SK-N-SH (cell line): ENCODE measurements around the gene MAP1LC3C. TPM values are rescaled to one million over a fixed set of nuclear protein-coding genes. Genes with fewer than 3 reads are reported as not detected.

Experiments used
- CTCF ChIA-PET: fragments of 300-600, 350-600 bp; formaldehyde crosslinking; extraction: SDS; loops from one replicate; lab custom pipeline; 2021; lab: Yijun Ruan, JAX
- POLR2A ChIA-PET: fragments of 350-600 bp; sonication (Branson Sonifier 250); formaldehyde crosslinking; extraction: SDS; loops from one replicate; lab custom pipeline; 2020; ENCODE audit warnings: antibody characterized with exemption, inconsistent platforms; lab: Yijun Ruan, JAX
- DNase-seq: peaks from one replicate; pipeline ENCODE4 v3.0.0; 2012
- H2AFZ ChIP-seq: fragments of 200-600 bp; sonication (generic); 2 replicates; pipeline ENCODE4 v1.8.1; 2016; ENCODE audit warnings: antibody characterized with exemption, mild to moderate bottlenecking, low read depth
- H3F3A ChIP-seq: fragments of 200-600 bp; sonication (generic); replicated peaks from 2 replicates; pipeline ENCODE3; 2016; ENCODE audit warnings: antibody characterized with exemption, mild to moderate bottlenecking; ENCODE audit not compliant: insufficient read depth
- H3K27ac ChIP-seq, 2 experiments: fragments of 200-500 bp in 1 of 2; fragments of 200-600 bp in 1 of 2; sonication (Bioruptor generic) in 1 of 2; sonication (generic), shearing (Covaris generic) in 1 of 2; 2 replicates each; pipeline versions ENCODE4 v1.5.1 to v1.6.1; 2014 to 2016; ENCODE audit warnings: low read depth in 2 of 2, inconsistent platforms in 1 of 2, low read length in 1 of 2, mild to moderate bottlenecking in 1 of 2, mixed read lengths in 1 of 2
- H3K27me3 ChIP-seq: fragments of 200-600 bp; sonication (generic), shearing (Covaris generic); 2 replicates; pipeline ENCODE4 v1.6.1; 2016; ENCODE audit warnings: mixed run types; ENCODE audit not compliant: insufficient read depth
- H3K36me3 ChIP-seq, 2 experiments: fragments of 200-500 bp in 1 of 2; fragments of 200-600 bp in 1 of 2; sonication (Bioruptor generic) in 1 of 2; sonication (generic) in 1 of 2; replicated peaks in 1 of 2; 2 replicates each; pipeline versions ENCODE3 to v1.5.1; 2014 to 2016; ENCODE audit warnings: low read length in 1 of 2, mild to moderate bottlenecking in 1 of 2; ENCODE audit not compliant: insufficient read depth in 2 of 2, control insufficient read depth in 1 of 2
- H3K4me1 ChIP-seq, 2 experiments: fragments of 200-500 bp in 1 of 2; fragments of 200-600 bp in 1 of 2; sonication (Bioruptor generic) in 1 of 2; sonication (generic), shearing (Covaris generic) in 1 of 2; 2 replicates each; pipeline versions ENCODE4 v1.5.1 to v1.6.1; 2014 to 2016; ENCODE audit warnings: low read depth in 1 of 2, low read length in 1 of 2, mixed run types in 1 of 2; ENCODE audit not compliant: insufficient read depth in 2 of 2, control insufficient read depth in 1 of 2
- H3K4me2 ChIP-seq: fragments of 200-600 bp; sonication (generic), shearing (Covaris generic); 2 replicates; pipeline ENCODE4 v1.6.1; 2017; ENCODE audit warnings: mixed run types
- H3K4me3 ChIP-seq, 2 experiments: fragments of 200-500 bp in 1 of 2; fragments of 200-600 bp in 1 of 2; sonication (Bioruptor generic) in 1 of 2; sonication (generic), shearing (Covaris generic) in 1 of 2; 2 replicates each; pipeline versions ENCODE4 v1.5.1 to v1.8.1; 2014 to 2016; ENCODE audit warnings: low read depth in 2 of 2, inconsistent platforms in 1 of 2, low read length in 1 of 2, mild to moderate bottlenecking in 1 of 2, mixed read lengths in 1 of 2, moderate library complexity in 1 of 2
- H3K79me2 ChIP-seq: fragments of 200-600 bp; sonication (generic); 2 replicates; pipeline ENCODE4 v1.8.1; 2017; ENCODE audit warnings: mild to moderate bottlenecking; ENCODE audit not compliant: insufficient read depth
- H3K9ac ChIP-seq: fragments of 200-600 bp; sonication (generic); 2 replicates; pipeline ENCODE4 v1.6.1; 2017; ENCODE audit warnings: mixed run types
- H3K9me2 ChIP-seq: fragments of 200-600 bp; sonication (generic); 2 replicates; pipeline ENCODE4 v1.6.1; 2017; ENCODE audit warnings: mixed run types
- H3K9me3 ChIP-seq: fragments of 200-600 bp; sonication (generic); 2 replicates; pipeline ENCODE4 v1.6.1; 2017; ENCODE audit warnings: mixed run types, mild to moderate bottlenecking, moderate library complexity
- H4K20me1 ChIP-seq: fragments of 200-600 bp; sonication (generic); 2 replicates; pipeline ENCODE4 v1.6.1; 2017; ENCODE audit warnings: mild to moderate bottlenecking, mixed run types; ENCODE audit not compliant: insufficient read depth
- CHD2 ChIP-seq: fragments of 150-350 bp; IDR thresholded peaks from 2 replicates; pipeline ENCODE4 v1.6.1; 2018; ENCODE audit warnings: low read length; ENCODE audit not compliant: partially characterized antibody
- FOXJ3 ChIP-seq: sonication (generic); formaldehyde crosslinking; IDR thresholded peaks from 2 replicates; pipeline ENCODE4 v1.5.1; 2020; ENCODE audit warnings: mild to moderate bottlenecking, missing genetic modification reagents
- FOXM1 ChIP-seq: IDR thresholded peaks from 2 replicates; pipeline ENCODE4 v1.4.0; 2012; ENCODE audit warnings: low read depth, mild to moderate bottlenecking
- GABPA ChIP-seq: IDR thresholded peaks from 2 replicates; pipeline ENCODE4 v1.4.0; 2012; ENCODE audit warnings: low read depth, mild to moderate bottlenecking
- IRF3 ChIP-seq: fragments of 150-350 bp; IDR thresholded peaks from 2 replicates; pipeline ENCODE4 v1.6.1; 2016; ENCODE audit warnings: mild to moderate bottlenecking, low read depth, low read length
- MEF2A ChIP-seq: IDR thresholded peaks from 2 replicates; pipeline ENCODE4 v1.4.0; 2012; ENCODE audit warnings: low read depth, borderline replicate concordance
- MXI1 ChIP-seq: IDR thresholded peaks from 2 replicates; pipeline ENCODE4 v1.6.1; 2012; ENCODE audit warnings: mild to moderate bottlenecking, low read depth, low read length, improper control_type of control experiment
- RAD21 ChIP-seq: IDR thresholded peaks from 2 replicates; pipeline ENCODE4 v1.6.1; 2012; ENCODE audit warnings: mild to moderate bottlenecking, low read length
- RCOR1 ChIP-seq: fragments of 150-350 bp; IDR thresholded peaks from 2 replicates; pipeline ENCODE4 v1.6.1; 2017; ENCODE audit warnings: antibody characterized with exemption, low read length
- REST ChIP-seq: IDR thresholded peaks from 2 replicates; pipeline ENCODE4 v1.6.1; 2012; ENCODE audit warnings: mild to moderate bottlenecking, low read depth, low read length, moderate library complexity
- RXRA ChIP-seq: IDR thresholded peaks from 2 replicates; pipeline ENCODE4 v1.4.0; 2012; ENCODE audit warnings: low read depth, mild to moderate bottlenecking, borderline replicate concordance
- SIN3A ChIP-seq: IDR thresholded peaks from 2 replicates; pipeline ENCODE4 v1.6.1; 2012; ENCODE audit warnings: low read depth, mild to moderate bottlenecking, low read length, moderate library complexity, borderline replicate concordance
- SMC3 ChIP-seq: IDR thresholded peaks from 2 replicates; pipeline ENCODE4 v1.6.1; 2012; ENCODE audit warnings: low read depth, low read length, improper control_type of control experiment
- USF2 ChIP-seq: fragments of 150-350 bp; IDR thresholded peaks from 2 replicates; pipeline ENCODE4 v1.6.1; 2017; ENCODE audit warnings: antibody characterized with exemption, low read length, low read depth, borderline replicate concordance
- YY1 ChIP-seq: IDR thresholded peaks from 2 replicates; pipeline ENCODE4 v1.4.0; 2012; ENCODE audit warnings: low read depth, mild to moderate bottlenecking
- ZBTB33 ChIP-seq: IDR thresholded peaks from 2 replicates; pipeline ENCODE4 v1.4.0; 2012; ENCODE audit warnings: low read depth, borderline replicate concordance
- WGBS: methylation state at CpG from one replicate; pipeline ENCODE4 v1.1.6; 2017; ENCODE audit warnings: low lambda C conversion rate; 5-methylcytosine and 5-hydroxymethylcytosine counted together
- polyA plus RNA-seq, 3 experiments: library from polyadenylated mRNA; depleted of rRNA; stranded (reverse); fragments of >200 nt; gene quantifications; 2 replicates each; pipeline ENCODE4 v1.2.3, GENCODE V29; 2012
- TF ChIP-seq, protein P1 (sequence below): IDR thresholded peaks from 2 replicates; pipeline ENCODE4 v1.4.0; 2012; ENCODE audit warnings: low read depth
- TF ChIP-seq, protein P2 (sequence below): IDR thresholded peaks from 2 replicates; pipeline ENCODE4; 2012

The MAP1LC3C gene
- polyA plus RNA-seq, 1 of the 3 experiments (the other 2 are of a cell fraction): 0.20 TPM

DNA sequence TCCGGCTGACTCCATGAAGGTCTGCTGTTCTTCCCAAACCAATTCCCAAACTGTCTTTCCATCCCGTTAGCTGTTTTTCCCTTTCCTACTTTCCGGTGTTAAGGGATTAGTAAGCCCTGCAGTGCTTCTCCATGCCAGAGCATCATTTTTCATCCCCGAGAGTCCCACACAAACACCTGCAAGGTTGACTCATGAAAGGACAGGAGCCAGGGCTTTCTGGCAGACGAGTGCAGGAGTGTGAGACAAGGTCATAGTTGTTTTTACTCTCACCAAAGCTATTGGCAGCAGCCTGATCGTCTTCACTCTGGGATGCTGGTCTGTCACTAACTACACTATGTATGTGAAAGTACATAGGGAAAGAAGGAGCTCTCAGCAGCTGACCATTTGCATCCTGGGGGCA lies 51.5 kb downstream of the MAP1LC3C start:
- POLR2A ChIA-PET: no interaction called here

More for the DNA sequence above, 51.5 kb downstream of the MAP1LC3C start:
- H3K4me1 ChIP-seq: peaks cover 0 to 2% of the 10 kb centered on the region in 2 experiments; a peak in 1 of 4 replicates
- no peak overlapping the region for H3K4me2 ChIP-seq
- no peak overlapping the region for H3K4me3 ChIP-seq
- WGBS: 73% methylated on average over 6 of the region's 6 CpGs
- no peaks in the 10 kb centered on the region for H3F3A ChIP-seq
- DNase-seq: no peak
- no peaks in the 10 kb centered on the region for H3K27me3 ChIP-seq
- H3K9me2 ChIP-seq: no peaks in the 10 kb centered on the region
- H4K20me1 ChIP-seq: no peaks in the 10 kb centered on the region
- no peak overlapping the region for H2AFZ ChIP-seq
- CTCF ChIA-PET: interaction anchor here (1.3 kb wide), 1 partner anchor 51 kb away, joined by 3 read pairs; no protein-coding TSS in a partner anchor
- H3K79me2 ChIP-seq: no peaks in the 10 kb centered on the region
- H3K27ac ChIP-seq: no peak overlapping the region
- no peaks in the 10 kb centered on the region for H3K36me3 ChIP-seq
- TF ChIP-seq, protein P1, sequence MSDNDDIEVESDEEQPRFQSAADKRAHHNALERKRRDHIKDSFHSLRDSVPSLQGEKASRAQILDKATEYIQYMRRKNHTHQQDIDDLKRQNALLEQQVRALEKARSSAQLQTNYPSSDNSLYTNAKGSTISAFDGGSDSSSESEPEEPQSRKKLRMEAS: no peak
- TF ChIP-seq RCOR1 (no peak), SMC3 (no peak), CHD2 (no peak), REST (no peak), MXI1 (no peak), MEF2A (no peak), IRF3 (no peak), YY1 (no peak), SIN3A (no peak), USF2 (no peak), FOXM1 (no peak), FOXJ3 (CRISPR knock-in tag) (no peak), GABPA (no peak), RAD21 (no peak), RXRA (no peak), ZBTB33 (no peak)
- TF ChIP-seq, protein P2, sequence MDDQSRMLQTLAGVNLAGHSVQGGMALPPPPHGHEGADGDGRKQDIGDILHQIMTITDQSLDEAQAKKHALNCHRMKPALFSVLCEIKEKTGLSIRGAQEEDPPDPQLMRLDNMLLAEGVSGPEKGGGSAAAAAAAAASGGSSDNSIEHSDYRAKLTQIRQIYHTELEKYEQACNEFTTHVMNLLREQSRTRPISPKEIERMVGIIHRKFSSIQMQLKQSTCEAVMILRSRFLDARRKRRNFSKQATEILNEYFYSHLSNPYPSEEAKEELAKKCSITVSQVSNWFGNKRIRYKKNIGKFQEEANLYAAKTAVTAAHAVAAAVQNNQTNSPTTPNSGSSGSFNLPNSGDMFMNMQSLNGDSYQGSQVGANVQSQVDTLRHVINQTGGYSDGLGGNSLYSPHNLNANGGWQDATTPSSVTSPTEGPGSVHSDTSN: no peak
- H3K9ac ChIP-seq: no peak overlapping the region
- H3K9me3 ChIP-seq: no peaks in the 10 kb centered on the region
